Measurements from ENCODE around the gene TMED7.

The TMED7 gene

GRCh38 chr5:115577329-115577728 lies 48.5 kb downstream of the TMED7 start:
- TF ChIP-seq POLR2AphosphoS5 (IDR thresholded peaks at IDR 0.05; ENCODE audit: low read depth, low read length) (no peak), SIN3A (IDR thresholded peaks at IDR 0.05; ENCODE audit: borderline replicate concordance, insufficient read depth, low read length) (no peak), FOXP2 (optimal IDR thresholded peaks at IDR 0.05; ENCODE audit: borderline replicate concordance, extremely low read depth, extremely low read length, insufficient read depth) (no peak), TAF1 (IDR thresholded peaks at IDR 0.05; ENCODE audit: borderline replicate concordance, insufficient read depth, low read length) (no peak)
- TF ChIP-seq, protein P1, sequence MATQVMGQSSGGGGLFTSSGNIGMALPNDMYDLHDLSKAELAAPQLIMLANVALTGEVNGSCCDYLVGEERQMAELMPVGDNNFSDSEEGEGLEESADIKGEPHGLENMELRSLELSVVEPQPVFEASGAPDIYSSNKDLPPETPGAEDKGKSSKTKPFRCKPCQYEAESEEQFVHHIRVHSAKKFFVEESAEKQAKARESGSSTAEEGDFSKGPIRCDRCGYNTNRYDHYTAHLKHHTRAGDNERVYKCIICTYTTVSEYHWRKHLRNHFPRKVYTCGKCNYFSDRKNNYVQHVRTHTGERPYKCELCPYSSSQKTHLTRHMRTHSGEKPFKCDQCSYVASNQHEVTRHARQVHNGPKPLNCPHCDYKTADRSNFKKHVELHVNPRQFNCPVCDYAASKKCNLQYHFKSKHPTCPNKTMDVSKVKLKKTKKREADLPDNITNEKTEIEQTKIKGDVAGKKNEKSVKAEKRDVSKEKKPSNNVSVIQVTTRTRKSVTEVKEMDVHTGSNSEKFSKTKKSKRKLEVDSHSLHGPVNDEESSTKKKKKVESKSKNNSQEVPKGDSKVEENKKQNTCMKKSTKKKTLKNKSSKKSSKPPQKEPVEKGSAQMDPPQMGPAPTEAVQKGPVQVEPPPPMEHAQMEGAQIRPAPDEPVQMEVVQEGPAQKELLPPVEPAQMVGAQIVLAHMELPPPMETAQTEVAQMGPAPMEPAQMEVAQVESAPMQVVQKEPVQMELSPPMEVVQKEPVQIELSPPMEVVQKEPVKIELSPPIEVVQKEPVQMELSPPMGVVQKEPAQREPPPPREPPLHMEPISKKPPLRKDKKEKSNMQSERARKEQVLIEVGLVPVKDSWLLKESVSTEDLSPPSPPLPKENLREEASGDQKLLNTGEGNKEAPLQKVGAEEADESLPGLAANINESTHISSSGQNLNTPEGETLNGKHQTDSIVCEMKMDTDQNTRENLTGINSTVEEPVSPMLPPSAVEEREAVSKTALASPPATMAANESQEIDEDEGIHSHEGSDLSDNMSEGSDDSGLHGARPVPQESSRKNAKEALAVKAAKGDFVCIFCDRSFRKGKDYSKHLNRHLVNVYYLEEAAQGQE (IDR thresholded peaks at IDR 0.05; ENCODE audit: insufficient read depth in 1 of 2, low read depth in 2 of 2, low read length in 2 of 2): no peak

DNA sequence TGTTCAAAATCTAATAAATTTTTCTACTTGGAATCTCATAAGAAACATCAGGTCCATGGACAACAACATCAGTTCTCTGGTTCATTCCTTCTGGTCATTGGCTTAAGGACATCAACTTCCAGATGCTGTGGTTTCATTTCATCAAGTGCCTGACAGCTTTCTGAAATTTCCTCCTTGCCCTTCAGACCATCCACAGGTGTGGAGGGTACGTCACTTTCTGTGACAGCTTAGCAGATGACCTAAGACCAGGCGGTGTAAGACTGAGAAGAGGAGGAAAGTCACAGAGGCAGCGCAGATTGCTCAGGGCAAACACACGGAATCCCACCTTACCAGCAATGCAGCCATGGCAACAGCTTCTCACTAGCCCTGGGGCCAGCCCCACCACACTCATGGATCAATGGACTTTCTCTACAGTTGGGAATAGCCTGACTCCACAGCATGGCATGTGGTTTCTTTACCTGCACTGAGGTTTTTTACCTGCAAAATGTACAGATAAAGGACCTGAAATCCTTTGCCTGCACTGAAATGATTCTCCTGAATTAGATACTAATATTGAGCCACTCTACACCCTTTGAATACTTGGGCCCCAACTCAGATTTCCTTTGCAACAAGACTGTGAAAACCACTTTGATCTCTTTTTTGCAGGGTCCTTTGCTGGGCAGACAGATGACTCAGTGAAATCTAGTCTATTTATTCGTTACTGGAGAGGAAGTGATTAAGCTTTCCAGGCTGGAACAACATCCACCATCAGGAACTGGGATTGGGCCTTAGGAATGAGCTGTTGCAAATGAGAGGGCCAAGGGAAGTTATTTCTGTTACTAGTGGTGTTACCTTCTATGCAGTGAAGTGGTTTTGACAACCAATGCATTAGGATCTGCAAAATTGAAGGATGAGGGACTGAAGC lies 50.4 kb downstream of the TMED7 start:
- TF ChIP-seq, protein P1 (IDR thresholded peaks at IDR 0.05; ENCODE audit: insufficient read depth in 1 of 2, low read depth in 2 of 2, low read length in 2 of 2): no peak

- no peak for TF ChIP-seq FOXP2 (optimal IDR thresholded peaks at IDR 0.05; ENCODE audit: borderline replicate concordance, extremely low read depth, extremely low read length, insufficient read depth)
Measured at GRCh38 chr5:115573133-115573532, 52.7 kb downstream of the TMED7 start.

- TF ChIP-seq, protein P1 (IDR thresholded peaks at IDR 0.05; ENCODE audit: insufficient read depth in 1 of 2, low read depth in 2 of 2, low read length in 2 of 2): no peak
Measured at GRCh38 chr5:115571441-115571878, 54.4 kb downstream of the TMED7 start.

- TF ChIP-seq POLR2AphosphoS5 (IDR thresholded peaks at IDR 0.05; ENCODE audit: low read depth, low read length): no peak
- TF ChIP-seq TAF1 (IDR thresholded peaks at IDR 0.05; ENCODE audit: borderline replicate concordance, insufficient read depth, low read length): no peak
- no peak for TF ChIP-seq SIN3A (IDR thresholded peaks at IDR 0.05; ENCODE audit: borderline replicate concordance, insufficient read depth, low read length)
- TF ChIP-seq, protein P1 (IDR thresholded peaks at IDR 0.05; ENCODE audit: insufficient read depth in 1 of 2, low read depth in 2 of 2, low read length in 2 of 2): no peak
- TF ChIP-seq FOXP2 (optimal IDR thresholded peaks at IDR 0.05; ENCODE audit: borderline replicate concordance, extremely low read depth, extremely low read length, insufficient read depth): no peak
Measured at GRCh38 chr5:115568668-115569067, 57.2 kb downstream of the TMED7 start.
